GM19372 (cell line): ENCODE data around the gene TSC1.

Experiments used
- ATAC-seq: cut with Tn5 transposase; IDR thresholded peaks from one replicate; pipeline ENCODE4 v1.9.1; 2021; ENCODE audit warnings: mild to moderate bottlenecking, low read depth, moderate library complexity; ENCODE audit not compliant: unreplicated experiment

The TSC1 gene

GRCh38 chr9:132873403-132873802 is 71.0 kb downstream of the TSC1 start:
- no peak for ATAC-seq

GRCh38 chr9:132869266-132869665 is 75.2 kb downstream of the TSC1 start:
- no peak for ATAC-seq

- ATAC-seq: no peak
Observed at GRCh38 chr9:132866898-132867297, 77.5 kb downstream of the TSC1 start.

- no peak for ATAC-seq
Observed at GRCh38 chr9:132864691-132865090, 79.7 kb downstream of the TSC1 start.

- no peak for ATAC-seq
Observed at GRCh38 chr9:132864277-132864676, 80.1 kb downstream of the TSC1 start.

- ATAC-seq: no peak
Observed at GRCh38 chr9:132863096-132863495, 81.3 kb downstream of the TSC1 start.

GRCh38 chr9:132862533-132862932 is 81.9 kb downstream of the TSC1 start:
- ATAC-seq: no peak

- ATAC-seq: no peak
Observed at GRCh38 chr9:132861666-132862065, 82.8 kb downstream of the TSC1 start.

- ATAC-seq: no peak
Observed at GRCh38 chr9:132858751-132859150, 85.7 kb downstream of the TSC1 start.

GRCh38 chr9:132857616-132858342 is 86.6 kb downstream of the TSC1 start:
- ATAC-seq: no peak

- ATAC-seq: no peak
Observed at GRCh38 chr9:132857031-132857430, 87.4 kb downstream of the TSC1 start.

- no peak for ATAC-seq
Observed at GRCh38 chr9:132855904-132856303, 88.5 kb downstream of the TSC1 start.

- ATAC-seq: no peak
Observed at GRCh38 chr9:132854832-132855231, 89.6 kb downstream of the TSC1 start.

GRCh38 chr9:132853482-132853881 is 90.9 kb downstream of the TSC1 start:
- no peak for ATAC-seq

- ATAC-seq: no peak
Observed at GRCh38 chr9:132849185-132849706, 95.2 kb downstream of the TSC1 start.

- no peak for ATAC-seq
Observed at GRCh38 chr9:132846918-132847515, 97.4 kb downstream of the TSC1 start.

GRCh38 chr9:132846109-132846917 is 98.1 kb downstream of the TSC1 start:
- ATAC-seq: no peak

GRCh38 chr9:132842124-132843044 is 102.0 kb downstream of the TSC1 start:
- ATAC-seq: no peak
